Measurements from ENCODE around the gene CTXN2. TPM values are rescaled to one million over a fixed set of nuclear protein-coding genes. Genes with fewer than 3 reads are reported as not detected.

Gene CTXN2
- total RNA-seq: 0.16 TPM

DNA sequence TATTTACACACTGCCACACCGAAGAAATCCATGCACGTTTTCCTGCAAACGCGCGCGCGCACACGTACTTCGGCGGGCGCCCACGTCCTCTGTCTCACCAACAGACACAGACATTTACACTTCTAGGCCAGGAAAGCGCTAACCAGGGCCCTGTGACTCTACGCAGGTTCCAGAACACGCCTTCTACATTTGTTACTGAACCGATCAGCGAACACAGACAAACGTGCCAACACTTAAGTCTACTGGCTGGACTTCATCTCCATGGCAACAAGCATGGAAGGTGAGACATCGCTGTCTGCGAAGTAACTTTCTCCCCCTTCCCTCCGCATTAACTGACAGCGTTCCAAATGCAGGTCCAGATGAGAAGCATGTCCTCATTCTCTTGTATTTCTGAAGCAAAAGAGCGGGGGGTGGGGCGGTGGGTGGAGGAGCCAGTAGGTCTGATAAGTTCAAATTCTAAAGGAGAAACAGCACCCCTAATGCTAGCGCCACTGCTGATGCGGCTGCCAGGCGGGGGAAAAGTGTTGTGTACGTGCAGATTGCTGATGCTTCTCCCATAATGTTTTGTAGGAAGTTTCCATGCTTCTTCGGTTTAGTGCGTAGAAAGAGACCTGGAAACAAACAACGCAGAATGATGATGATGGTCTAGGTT is at the start of gene CTXN2:
Gene CTXN2 (plus strand): TSS at position 92 of the 652 bp plus-strand sequence. CDS start 9,636 bp downstream, outside the sequence.
- DNase-seq: peak; percentile 57

DNA sequence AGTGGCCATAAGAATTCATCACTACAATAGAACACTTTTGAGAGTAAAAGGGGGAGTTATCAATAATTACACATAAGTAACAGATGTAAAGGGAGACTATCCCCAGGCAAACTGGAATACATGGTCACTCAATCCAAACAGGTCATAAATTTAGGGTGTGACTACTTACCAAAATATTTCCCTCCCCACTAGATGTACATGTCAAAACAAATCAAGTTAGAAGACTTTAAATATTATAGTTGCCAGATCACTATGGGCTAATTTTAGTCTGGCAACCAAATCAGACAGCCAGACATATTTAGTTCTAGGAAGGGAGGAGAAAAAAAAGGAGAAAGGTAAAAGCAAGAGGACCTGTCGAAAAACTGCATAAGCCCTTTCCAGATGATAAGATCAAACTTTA is 47.6 kb upstream of the CTXN2 start:
- DNase-seq: no peak

DNA sequence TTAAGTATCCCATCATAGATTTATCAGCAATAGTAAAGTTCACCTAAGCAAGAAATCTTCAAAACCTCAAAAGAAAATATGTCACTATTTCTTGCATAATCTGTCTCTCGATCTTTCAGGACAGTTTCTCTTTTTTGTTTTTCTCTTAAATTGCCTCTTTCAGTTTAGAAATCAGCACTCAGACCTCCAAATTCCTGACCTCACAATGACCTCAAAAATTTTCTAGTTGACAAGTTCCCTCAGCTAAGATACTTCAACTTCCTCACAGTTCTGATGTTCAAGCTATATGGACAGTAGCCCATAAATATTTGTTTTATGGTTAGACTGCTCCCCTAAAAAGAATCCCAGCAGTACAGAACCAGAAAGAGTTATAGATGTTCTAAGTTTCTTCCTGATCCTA is 46.6 kb upstream of the CTXN2 start:
- no peak for DNase-seq

DNA sequence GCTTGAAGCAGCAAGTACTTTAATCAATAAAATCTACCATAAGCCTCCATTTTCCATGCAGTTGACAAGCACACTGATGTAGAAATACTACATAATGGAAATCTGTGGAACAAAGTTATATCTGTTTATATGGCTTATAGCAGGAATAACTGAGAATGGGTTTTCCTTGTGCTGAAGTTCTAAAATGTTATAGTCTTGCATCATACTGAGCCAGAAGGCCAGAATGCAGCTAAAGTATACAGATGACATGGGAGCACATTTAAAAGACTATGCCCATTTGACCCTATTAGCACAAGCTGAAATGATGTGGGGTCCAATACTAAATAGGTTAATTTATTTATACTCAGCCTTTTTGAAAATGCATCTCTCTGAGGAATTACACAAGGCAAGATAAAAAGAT is 45.5 kb upstream of the CTXN2 start:
- no peak for DNase-seq

DNA sequence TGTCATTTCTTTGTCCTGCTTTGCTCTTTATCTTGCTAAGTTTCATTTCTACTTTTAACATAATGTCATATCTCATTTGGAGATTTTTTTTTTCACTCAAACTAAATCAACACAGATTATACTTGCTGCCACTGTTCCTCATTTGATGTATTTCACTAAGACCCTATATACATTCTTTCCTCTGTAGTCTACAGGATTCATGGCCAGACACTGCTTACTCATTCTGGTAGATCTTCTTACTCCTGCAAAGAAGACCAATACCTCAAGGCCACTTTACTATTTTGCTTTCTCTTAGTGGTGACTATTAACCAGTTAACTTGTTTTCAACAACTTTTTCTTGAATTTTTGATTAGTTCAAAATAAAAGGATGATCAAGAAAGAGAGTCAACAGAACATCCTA is 44.1 kb upstream of the CTXN2 start:
- DNase-seq: no peak

DNA sequence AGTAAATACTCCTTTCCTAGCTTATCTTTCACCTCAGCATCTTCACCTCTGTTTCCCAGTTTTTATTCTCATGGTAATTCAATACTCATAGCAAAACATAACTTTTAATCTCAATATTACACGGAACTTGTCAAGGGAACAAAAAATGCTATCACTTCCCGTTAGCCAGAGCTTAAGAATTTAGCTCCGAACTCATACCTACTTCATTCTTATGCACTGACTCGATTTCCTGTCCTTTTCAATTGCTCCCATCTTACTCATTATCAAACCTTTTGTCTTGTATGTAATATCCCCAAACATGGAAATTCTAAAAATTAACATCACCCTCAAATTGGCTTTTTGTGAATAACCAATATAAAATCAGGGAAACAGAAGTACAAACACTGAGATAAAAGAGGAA is 41.6 kb upstream of the CTXN2 start:
- DNase-seq: no peak

DNA sequence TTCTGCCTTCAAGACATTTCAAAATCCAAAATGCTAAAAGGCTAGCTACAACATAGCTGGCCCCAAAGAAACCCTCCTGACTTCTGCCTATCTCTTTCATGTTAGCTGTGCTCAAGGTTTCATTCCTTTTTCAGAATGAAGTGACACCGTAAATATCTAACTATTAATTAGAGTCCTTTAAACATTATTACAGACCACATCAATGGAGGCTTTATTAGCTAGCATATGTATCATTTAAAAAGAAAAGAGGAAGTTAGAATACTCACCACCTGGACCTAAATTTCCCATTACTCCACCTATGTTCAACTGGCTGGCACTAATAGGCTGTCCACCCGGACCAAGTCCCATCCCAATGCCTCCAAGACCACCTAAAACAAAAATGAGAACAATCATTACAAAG is 37.9 kb upstream of the CTXN2 start:
- no peak for DNase-seq

DNA sequence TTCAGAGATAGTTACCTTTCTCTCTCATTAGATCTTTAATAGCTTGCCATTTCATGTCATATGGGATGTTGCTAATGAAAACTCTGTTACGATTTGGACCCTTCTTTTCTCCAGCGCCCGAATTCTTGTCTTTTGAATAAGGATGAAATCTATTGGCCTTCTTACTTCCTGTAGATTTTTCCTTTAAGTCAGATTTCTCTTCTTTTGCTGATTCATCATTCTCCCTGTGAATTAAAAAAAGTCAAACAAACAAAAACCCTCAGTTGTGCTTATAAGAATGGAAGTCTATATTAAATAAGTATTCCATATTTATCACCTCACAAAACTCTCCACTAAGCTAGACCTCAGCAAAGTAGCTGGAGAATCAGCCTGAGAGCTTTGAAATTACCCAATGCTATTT is 22.8 kb upstream of the CTXN2 start:
- DNase-seq: no peak

DNA sequence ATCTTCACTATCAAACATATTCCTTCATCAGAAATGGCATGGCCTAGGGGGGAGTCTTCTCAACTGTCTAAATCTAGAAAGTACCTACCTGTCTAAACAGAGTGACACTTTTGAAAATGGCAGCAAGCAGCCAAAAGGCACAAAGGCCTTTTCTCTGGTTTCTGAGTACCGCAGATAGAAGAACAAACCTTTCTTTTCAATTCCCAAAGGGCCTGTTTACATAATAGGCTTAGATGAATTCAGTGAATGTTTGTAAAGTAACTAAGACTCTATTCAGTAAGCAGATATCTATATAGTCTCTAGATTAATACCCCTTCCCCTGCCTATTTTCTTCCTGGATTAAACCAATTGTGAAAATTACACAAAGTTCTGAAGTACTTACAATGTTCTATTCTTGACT is 20.5 kb upstream of the CTXN2 start:
- no peak for DNase-seq

DNA sequence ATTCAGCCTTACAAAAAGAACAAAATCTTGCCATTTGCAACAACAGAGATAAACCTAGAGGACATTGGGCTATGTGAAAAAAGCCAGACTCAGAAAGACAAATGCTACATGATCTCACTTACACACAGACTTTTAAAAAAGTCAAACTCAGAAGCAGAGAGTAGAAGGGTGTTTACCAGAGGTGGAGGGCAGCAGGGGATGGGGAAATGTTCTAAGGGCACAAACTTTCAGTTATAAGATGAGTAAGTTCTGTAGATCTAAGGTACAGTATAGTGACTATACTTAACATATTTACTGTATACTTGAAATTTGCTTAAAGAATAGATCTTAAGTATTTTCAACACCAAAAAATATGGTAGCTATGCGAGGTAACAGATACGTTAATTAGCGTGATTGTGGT is 16.3 kb upstream of the CTXN2 start:
- DNase-seq: no peak

DNA sequence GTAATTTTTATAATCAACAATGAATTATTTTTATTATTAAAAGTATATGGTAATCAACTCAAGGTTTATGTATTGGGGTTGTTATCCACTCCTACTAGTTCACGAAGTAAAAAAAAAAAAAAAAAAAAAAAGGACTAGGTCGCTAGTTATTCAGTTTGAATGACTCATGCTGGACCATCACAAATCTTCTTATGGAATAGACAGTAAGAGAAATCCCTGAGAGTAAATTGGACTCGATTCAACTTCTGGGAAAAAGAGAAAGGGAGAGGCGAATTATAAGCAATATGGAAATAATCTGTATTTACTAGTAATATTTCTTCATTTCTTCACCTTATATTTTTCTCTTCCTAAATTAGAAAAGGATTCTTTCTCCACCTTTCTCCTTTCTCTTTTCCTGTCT is 15.4 kb upstream of the CTXN2 start:
- DNase-seq: no peak

DNA sequence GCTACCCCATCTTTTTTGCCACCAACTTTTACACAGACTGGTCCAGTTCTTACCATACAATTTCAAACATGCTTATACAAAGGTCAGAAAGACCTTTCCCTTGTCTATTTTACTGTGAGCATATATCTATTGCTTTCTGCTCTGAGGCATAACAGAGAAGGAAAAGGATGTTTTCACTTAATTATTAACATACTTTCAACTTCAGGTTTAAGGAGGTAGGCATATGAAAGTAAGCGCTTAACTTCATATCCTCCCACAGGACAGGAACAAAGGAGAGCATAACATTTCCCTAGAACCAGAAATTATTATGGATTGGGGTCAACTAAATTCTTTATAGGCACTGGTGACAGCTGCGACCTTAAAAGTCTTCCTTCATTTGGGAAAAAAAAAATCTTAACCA is 14.5 kb upstream of the CTXN2 start:
- DNase-seq: no peak

DNA sequence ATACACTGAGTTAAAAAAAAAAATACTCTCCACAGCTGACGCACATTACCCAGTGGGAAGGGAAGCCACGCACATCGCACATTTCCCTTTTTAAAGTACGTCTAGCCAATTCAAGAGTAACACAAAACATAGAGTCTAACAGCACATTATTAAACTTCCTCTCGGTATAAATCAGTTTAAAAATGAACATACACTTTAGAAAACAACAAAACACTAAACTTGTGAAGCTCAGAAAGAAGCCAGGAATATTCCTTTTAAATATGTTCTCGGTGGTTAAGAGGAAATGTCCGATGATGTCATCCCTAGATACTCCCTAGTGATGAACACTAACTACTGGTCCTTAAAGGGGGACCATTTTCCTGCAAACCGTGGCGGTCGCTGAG is 14.1 kb upstream of the CTXN2 start:
- no peak for DNase-seq

DNA sequence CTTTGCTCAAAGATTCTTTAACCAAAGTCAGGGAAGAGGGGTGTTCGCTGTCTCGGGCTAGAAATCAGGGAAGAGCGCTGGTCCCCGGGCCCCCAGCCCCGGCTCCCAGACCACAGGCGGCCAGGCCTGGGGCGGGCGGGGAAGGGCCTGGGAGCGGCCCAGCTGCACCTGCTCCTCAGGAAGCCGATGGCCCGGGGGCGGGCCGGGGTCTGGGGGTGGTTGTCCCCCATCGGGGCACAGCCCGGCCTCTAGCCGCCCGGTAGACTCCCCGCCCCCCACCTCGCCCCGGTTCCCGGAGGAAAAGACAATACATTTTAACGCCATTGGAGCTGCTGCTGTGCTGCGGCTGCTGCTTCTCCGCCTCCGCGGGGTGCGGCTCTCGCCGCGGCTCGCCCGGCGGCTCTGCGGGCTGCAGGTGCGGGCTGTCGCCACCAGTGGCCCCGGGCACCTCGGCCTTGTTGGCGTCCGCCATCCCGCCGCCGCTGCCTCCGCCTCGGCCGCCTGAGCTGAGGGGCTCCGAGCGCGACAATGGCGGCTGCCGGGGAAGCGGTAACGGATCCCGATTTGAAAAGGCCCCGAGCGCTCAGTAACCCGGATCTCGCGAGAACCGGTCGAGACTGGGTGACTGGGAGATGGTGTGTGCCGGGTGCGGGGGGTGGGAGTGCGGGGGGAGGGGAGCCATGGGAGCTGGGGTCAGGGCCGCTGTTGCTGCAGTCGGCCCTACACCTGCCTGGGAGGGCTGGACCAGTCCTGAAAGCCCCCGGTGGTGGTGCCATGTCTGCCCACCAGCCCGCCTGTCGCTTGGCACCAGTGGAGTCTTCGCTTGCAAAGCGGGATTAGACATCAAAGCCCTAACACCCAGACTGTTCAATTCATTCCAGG is 13.5 kb upstream of the CTXN2 start, which contains the start of gene MYEF2:
Gene MYEF2 (minus strand): TSS at position 530 of the 882 bp plus-strand sequence. CDS start 58 bp downstream, at position 472.
- DNase-seq: peak; percentile 80

DNA sequence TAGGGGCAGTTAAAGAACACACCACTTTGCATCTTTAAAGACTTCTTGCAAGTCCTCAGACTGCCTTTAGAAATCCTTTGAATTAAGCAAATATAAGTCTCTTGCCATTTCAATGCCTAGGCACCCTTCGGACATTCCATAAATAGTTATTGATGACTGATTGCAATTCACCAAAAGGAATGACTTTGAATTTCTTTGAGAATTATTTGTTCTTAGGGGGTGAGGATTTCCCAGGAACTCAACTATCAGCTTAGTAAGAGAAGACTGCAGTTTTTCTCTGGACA is 12.9 kb upstream of the CTXN2 start:
- no peak for DNase-seq

DNA sequence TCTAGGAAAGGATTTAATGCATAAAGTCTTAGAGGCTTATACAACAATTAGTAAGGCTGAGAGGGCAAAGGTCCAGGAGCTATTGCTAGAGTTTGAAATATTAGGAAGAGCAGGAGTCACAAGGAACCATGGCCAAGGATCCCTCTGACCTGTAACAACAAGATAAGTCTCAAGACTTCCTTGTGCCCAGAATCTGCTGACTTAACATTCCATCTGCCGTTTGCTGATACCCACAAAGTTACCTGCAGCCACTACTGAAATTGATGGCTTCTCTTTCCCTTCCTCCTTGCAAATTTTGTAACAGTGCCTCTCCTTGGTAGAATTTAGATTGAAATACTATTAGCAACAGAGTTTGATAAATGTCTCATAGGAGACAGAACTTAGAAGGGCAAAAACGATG is 8.7 kb upstream of the CTXN2 start:
- DNase-seq: no peak

DNA sequence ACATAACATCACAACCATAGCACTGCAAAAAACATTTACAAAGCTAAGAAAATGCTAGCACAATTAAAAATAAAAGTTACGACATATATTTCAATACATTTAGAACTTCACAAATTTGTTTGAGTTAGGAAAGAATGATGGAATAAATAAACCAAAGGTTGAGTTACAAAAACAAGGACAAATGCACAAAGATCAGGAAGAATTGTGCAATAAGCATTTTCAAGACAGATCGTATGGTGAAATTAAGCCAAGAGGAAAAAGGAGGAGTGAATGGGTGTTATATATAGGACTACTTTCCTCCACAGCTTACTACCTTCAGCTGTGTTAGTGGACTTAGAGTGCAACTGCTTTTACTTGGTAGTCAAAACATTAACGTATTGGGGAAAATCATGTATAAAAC is 5.9 kb upstream of the CTXN2 start:
- no peak for DNase-seq

DNA sequence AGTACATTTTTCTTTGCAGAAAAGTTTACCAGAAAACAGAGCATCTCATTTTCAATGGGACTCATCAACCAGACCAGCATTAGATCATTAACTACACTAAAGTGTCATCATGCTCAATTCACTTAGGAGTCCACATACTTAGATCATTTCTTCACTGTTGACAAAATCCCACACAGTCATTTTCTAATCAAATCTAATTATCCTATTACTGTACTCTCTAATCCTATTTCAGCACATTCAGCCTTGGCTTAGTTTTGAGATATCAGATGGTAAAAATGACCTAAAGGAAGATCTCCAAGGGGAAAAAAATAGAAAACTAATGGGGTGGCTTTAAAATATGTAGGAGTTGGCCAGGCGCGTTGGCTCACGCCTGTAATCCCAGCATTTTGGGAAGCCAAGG is 5.2 kb upstream of the CTXN2 start:
- DNase-seq: no peak

DNA sequence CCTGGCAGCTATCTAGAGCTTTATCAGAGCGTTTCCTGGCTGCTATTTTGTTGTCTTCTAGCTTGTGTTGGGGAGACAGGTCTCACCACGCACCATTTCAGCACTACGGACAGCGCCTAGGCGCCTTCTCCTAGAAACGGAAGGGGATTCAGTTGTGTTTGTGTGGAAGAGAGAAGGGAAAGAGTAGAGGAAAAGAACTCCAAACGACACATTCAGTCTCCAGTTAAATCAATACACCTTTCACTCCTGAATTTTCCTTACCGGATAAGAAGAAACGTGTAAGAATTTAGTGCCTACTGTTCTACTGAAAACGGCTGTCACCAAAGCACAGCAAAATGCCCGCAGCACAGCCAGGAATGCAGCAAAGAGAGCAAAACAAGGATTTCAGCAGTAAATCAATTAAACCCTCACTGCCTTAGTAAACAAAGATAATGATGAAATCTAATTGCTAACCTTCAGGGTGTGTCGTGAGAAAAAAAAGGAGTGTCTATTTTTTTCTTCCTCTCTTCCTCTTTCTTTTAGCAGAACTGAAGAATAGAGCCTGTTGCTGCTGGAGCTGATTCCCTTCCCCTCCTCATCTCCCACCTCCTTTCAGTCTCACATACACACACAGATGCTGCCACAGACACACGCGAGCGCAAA is 412 bp upstream of the CTXN2 start:
- DNase-seq: peak; percentile 8

DNA sequence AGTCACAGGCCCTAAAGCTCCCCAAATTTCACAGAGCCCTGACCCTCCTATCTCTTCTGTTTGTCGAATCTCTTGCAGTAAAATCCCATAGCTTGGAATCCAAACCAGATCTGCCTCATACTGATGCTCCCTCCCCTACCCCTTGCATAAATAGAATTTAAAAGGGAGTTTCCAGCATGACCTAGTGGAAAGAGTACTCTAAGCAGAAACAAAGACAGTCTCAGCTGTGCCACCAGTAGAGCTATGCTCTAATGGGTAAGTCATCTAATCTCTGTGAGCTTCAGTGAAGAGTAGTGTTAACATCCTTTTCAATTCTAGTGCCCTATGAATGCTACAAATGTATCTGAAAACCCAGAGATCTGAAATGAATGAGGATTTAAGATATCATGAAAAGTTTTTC is 10.6 kb downstream of the CTXN2 start:
- no peak for DNase-seq

DNA sequence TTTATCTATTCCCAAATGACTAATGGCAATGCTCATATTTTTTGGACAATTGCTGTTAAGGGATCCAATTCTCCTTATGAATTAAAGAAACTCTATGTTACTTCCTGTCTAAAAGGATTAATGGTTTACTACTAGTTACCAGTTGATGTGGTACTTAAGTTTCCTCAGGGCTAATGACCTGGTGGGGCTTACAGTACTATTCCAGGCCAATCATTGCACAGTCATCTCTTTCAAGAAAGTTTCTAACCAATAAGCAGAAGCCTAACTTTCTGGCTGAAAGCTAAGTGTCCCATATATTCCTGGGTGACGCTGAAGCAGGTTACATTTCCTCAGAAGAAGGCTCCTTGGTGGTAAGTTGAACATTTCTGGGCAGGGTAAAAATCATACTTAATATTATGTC is 14.5 kb downstream of the CTXN2 start, which contains the start of gene SLC12A1:
Gene SLC12A1 (plus strand): TSS at position 322 of the 400 bp plus-strand sequence. CDS start 1,418 bp downstream, outside the sequence.
- DNase-seq: no peak

DNA sequence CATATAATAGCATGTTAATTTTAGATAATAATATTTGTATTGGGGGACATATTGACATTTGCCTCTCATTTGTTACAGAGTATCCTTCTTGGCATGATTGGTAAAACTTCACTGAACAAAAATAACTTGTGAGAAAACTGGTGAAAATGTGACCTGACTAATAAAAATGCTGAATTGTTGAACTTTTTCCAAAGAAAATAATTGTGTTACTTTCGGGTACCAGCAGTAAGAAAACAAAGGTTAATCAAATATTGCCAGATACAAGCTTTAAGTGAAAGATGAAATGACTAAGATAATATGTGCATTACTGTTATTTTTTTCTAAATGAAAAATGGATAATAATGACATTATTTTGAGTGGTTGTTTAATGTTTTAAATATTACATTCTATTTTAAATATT is 29.8 kb downstream of the CTXN2 start:
- no peak for DNase-seq

DNA sequence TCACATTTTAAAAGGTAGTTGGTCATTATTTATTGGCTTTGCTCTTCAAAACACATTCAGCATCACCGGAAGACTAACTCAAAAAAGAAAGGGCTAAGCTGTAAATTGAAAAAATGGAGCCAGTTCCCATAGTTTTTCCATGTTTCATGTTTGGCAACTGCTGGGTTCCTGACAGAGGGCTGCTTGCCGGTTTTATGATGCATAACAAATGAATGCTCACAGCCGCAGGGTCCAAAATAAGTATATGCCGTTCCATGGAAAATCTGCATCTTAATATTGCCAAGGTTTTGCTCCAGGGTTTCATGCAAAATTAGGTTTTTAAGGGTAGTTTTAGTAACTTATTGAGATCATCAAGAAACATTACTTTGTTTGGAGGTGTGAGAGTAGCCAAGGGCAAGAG is 30.4 kb downstream of the CTXN2 start:
- DNase-seq: no peak

DNA sequence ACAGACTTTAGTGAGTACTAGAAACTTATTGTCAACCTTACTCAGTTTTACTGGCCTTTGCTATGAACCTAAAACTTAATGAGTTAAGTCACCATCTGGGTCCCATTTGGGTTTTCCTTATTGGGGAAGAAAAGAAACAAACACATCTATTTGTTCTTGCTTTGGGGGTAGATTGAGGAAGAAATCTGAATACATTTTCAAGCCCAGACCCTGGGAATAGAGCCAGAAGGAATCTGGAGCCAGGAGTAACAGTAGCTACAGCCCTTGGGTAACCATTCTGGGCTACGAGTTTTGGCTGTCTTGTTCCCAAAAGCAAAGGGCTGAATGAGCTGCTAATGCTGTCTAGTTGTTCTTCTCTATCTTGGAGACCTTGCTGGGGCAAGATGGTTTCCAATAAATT is 31.2 kb downstream of the CTXN2 start:
- no peak for DNase-seq

All from occipital lobe (tissue), 2 donors.